ENCODE measurements around the gene PALM3. TPM values are rescaled to one million over a fixed set of nuclear protein-coding genes. Genes with fewer than 3 reads are reported as not detected.
A peak's percentile ranks its signal among the peaks of the same experiment; 100 is the strongest.
"Not testable (repeated sequence)": the region's sequence is repeated elsewhere in the genome, so short reads cannot be mapped to it uniquely, and the experiment has no call there.

The PALM3 gene
- total and polyA plus RNA-seq, 4 donors, result 1.7 to 27.3 (median 15.4) TPM

DNA sequence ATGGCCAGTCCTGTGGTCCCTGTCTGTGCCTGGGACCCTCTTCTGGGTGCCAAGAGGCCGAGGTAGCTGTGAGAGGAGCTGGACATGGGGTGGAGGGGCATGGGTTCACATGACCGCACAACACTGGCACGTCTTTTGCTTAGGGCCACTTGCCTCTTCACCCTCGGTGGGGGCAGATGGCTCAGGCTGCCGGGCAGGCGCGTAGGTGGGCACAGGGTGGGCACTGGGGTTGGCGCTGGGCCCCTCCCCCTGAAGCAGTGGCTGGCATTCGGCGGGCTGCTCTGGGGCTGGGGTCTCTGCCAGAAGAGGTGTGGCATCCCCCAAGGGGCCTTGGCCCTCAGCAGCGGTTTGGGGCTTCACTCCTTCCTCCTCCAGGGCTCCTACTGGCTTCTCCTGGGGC, 8.4 kb downstream of the PALM3 start:
- no peaks in the 10 kb centered on the region for H3K9me3 ChIP-seq (ENCODE audit: control insufficient read depth, insufficient read depth, low read length)
- WGBS (ENCODE audit: insufficient coverage), result 86% methylated on average over 10 of the region's 11 CpGs
- no peak for DNase-seq (ENCODE audit: low read depth in 4 of 6, low spot score in 6 of 6)
- H3K27me3 ChIP-seq (ENCODE audit: control insufficient read depth, insufficient read depth, low read length), result peaks cover 6% of the 10 kb centered on the region
- no peak overlapping the region for H3K27ac ChIP-seq (ENCODE audit: low read depth, low read length)
- no peak overlapping the region for H3K4me3 ChIP-seq (ENCODE audit: low read depth, low read length)
- peaks cover 17% of the 10 kb centered on the region for H3K4me1 ChIP-seq (ENCODE audit: control insufficient read depth, insufficient read depth, low read length)
- peaks cover 28% of the 10 kb centered on the region for H3K36me3 ChIP-seq (ENCODE audit: control insufficient read depth, insufficient read depth, low read length)

DNA sequence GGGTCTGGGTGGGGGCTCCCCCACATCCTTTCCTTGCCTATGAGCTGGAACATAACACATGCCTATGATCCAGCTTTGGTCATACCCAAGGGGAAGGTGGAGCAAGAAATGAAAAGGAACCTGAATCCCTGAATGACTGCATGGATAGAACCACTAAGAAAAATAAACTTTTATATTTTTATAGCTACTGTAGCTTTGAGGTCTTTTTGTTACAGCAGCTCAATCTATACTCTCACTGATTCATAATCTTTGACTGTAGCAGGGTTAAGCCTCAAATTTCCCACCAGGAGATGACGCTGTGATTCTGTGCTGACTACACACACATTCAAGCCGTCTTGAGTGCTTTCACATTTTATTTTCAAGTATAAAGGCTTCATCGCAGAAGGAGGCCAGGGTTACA, 8.8 kb downstream of the PALM3 start:
- Histone ChIP-seq H3K4me3 (ENCODE audit: low read depth, low read length) (no peak overlapping the region), H3K36me3 (ENCODE audit: control insufficient read depth, insufficient read depth, low read length) (peaks cover 28% of the 10 kb centered on the region), H3K27ac (ENCODE audit: low read depth, low read length) (no peak overlapping the region), H3K4me1 (ENCODE audit: control insufficient read depth, insufficient read depth, low read length) (peaks cover 12% of the 10 kb centered on the region), H3K27me3 (ENCODE audit: control insufficient read depth, insufficient read depth, low read length) (peaks cover 1% of the 10 kb centered on the region), H3K9me3 (ENCODE audit: control insufficient read depth, insufficient read depth, low read length) (no peaks in the 10 kb centered on the region)
- 80% methylated on average over 1 of the region's 3 CpGs for WGBS (ENCODE audit: insufficient coverage)
- DNase-seq (ENCODE audit: low read depth in 4 of 6, low spot score in 6 of 6), result no peak

DNA sequence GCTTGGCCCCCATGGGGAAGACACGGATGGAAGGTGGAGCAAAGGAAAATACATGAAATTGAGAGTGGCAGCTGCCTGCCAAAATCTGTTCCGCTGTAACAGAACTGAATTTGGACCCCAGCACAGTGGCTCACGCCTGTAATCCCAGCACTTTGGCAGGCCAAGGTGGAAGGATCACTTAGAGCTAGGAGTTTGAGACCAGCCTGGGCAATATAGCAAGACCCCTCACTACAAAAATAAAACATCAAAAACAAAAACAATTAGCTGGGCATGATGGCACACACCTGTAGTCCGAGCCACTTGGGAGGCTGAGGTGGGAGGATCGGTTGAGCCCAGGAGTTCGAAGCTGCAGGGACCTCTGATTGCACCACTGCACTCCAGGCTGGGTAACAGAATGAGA, 9.4 kb downstream of the PALM3 start:
- Histone ChIP-seq H3K27ac (ENCODE audit: low read depth, low read length) (no peak overlapping the region), H3K27me3 (ENCODE audit: control insufficient read depth, insufficient read depth, low read length) (no peaks in the 10 kb centered on the region), H3K4me3 (ENCODE audit: low read depth, low read length) (no peak overlapping the region), H3K4me1 (ENCODE audit: control insufficient read depth, insufficient read depth, low read length) (peaks cover 7% of the 10 kb centered on the region), H3K36me3 (ENCODE audit: control insufficient read depth, insufficient read depth, low read length) (peaks cover 28% of the 10 kb centered on the region), H3K9me3 (ENCODE audit: control insufficient read depth, insufficient read depth, low read length) (no peaks in the 10 kb centered on the region)
- 94% methylated on average over 2 of the region's 6 CpGs for WGBS (ENCODE audit: insufficient coverage)
- no peak for DNase-seq (ENCODE audit: low read depth in 4 of 6, low spot score in 6 of 6)

DNA sequence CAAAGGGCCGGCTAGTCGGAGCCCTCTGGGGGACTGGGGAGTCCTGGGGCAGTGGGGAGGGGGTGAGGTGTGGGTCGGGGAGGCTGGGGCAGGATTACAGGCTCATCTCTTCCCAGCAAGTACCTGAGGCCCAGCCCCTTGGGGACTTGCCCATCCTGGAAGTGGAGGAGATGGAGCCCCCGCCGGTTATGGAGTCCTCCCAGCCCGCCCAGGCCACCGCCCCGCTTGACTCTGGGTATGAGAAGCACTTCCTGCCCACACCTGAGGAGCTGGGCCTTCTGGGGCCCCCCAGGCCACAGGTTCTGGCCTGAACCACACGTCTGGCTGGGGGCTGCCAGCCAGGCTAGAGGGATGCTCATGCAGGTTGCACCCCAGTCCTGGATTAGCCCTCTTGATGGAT, 9.9 kb downstream of the PALM3 start:
- H3K36me3 ChIP-seq (ENCODE audit: control insufficient read depth, insufficient read depth, low read length), result peaks cover 28% of the 10 kb centered on the region
- no peaks in the 10 kb centered on the region for H3K9me3 ChIP-seq (ENCODE audit: control insufficient read depth, insufficient read depth, low read length)
- peaks cover 5% of the 10 kb centered on the region for H3K4me1 ChIP-seq (ENCODE audit: control insufficient read depth, insufficient read depth, low read length)
- no peak overlapping the region for H3K27ac ChIP-seq (ENCODE audit: low read depth, low read length)
- DNase-seq (ENCODE audit: low read depth in 4 of 6, low spot score in 6 of 6), result no peak
- no peaks in the 10 kb centered on the region for H3K27me3 ChIP-seq (ENCODE audit: control insufficient read depth, insufficient read depth, low read length)
- WGBS (ENCODE audit: insufficient coverage), result 77% methylated on average over 6 of the region's 9 CpGs
- no peak overlapping the region for H3K4me3 ChIP-seq (ENCODE audit: low read depth, low read length)

DNA sequence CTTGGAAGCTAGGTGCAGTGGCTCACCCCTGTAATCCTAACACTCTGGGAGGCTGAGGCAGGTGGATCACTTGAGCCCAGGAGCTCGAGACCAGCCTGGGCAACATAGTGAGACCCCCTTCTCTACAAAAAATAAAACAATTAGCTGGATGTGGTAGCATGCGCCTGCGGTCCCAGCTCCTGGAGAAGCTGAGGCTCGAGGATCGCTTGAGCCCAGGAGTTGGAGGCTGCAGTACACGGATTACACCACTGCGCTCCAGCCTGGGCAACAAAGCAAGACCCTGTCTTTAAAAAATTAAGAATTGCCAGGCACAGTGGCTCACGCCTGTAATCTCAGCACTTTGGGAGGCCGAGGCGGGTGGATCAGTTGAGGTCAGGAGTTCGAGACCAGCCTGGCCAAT, 10.9 kb downstream of the PALM3 start:
- peaks cover 33% of the 10 kb centered on the region for H3K36me3 ChIP-seq (ENCODE audit: control insufficient read depth, insufficient read depth, low read length)
- DNase-seq (ENCODE audit: low read depth in 4 of 6, low spot score in 6 of 6); H3K27me3 ChIP-seq (ENCODE audit: control insufficient read depth, insufficient read depth, low read length); H3K27ac ChIP-seq (ENCODE audit: low read depth, low read length); H3K4me1 ChIP-seq (ENCODE audit: control insufficient read depth, insufficient read depth, low read length); H3K4me3 ChIP-seq (ENCODE audit: low read depth, low read length); H3K9me3 ChIP-seq (ENCODE audit: control insufficient read depth, insufficient read depth, low read length): not testable (repeated sequence)
- WGBS (ENCODE audit: insufficient coverage), result 80% methylated on average over 7 of the region's 11 CpGs

DNA sequence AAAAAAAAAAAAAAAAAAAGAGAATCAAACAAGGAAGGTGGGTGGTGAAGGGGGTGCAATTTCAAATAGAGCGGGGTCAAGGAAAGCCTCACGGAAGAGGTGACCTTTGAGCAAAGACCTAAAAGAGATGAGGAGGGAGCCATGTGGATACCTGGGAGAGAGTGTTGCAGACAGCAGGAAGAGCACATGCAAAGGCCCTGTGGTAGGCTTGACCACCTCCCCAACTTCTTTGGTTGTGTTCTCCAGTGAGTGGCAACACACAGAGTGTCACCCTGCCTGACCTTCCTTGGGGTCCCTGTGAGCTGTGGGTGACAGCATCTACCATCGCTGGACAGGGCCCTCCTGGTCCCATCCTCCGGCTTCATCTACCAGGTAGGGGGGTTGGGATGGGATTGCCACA, 11.4 kb downstream of the PALM3 start:
- WGBS (ENCODE audit: insufficient coverage), result 100% methylated on average over 4 of the region's 4 CpGs
- no peaks in the 10 kb centered on the region for H3K27me3 ChIP-seq (ENCODE audit: control insufficient read depth, insufficient read depth, low read length)
- H3K27ac ChIP-seq (ENCODE audit: low read depth, low read length), result no peak overlapping the region
- H3K36me3 ChIP-seq (ENCODE audit: control insufficient read depth, insufficient read depth, low read length), result peaks cover 33% of the 10 kb centered on the region
- DNase-seq (ENCODE audit: low read depth in 4 of 6, low spot score in 6 of 6), result no peak
- H3K4me1 ChIP-seq (ENCODE audit: control insufficient read depth, insufficient read depth, low read length), result no peaks in the 10 kb centered on the region
- H3K4me3 ChIP-seq (ENCODE audit: low read depth, low read length), result no peak overlapping the region
- no peaks in the 10 kb centered on the region for H3K9me3 ChIP-seq (ENCODE audit: control insufficient read depth, insufficient read depth, low read length)

GRCh38 chr19:14048443-14049153, 13.3 kb downstream of the PALM3 start:
- Histone ChIP-seq H3K9me3 (ENCODE audit: control insufficient read depth, insufficient read depth, low read length) (no peaks in the 10 kb centered on the region), H3K4me3 (ENCODE audit: low read depth, low read length) (no peak overlapping the region), H3K4me1 (ENCODE audit: control insufficient read depth, insufficient read depth, low read length) (no peaks in the 10 kb centered on the region), H3K36me3 (ENCODE audit: control insufficient read depth, insufficient read depth, low read length) (peaks cover 27% of the 10 kb centered on the region), H3K27me3 (ENCODE audit: control insufficient read depth, insufficient read depth, low read length) (no peaks in the 10 kb centered on the region), H3K27ac (ENCODE audit: low read depth, low read length) (no peak overlapping the region)
- 71% methylated on average over 6 of the region's 8 CpGs for WGBS (ENCODE audit: insufficient coverage)
- DNase-seq (ENCODE audit: low read depth in 4 of 6, low spot score in 6 of 6), result no peak

DNA sequence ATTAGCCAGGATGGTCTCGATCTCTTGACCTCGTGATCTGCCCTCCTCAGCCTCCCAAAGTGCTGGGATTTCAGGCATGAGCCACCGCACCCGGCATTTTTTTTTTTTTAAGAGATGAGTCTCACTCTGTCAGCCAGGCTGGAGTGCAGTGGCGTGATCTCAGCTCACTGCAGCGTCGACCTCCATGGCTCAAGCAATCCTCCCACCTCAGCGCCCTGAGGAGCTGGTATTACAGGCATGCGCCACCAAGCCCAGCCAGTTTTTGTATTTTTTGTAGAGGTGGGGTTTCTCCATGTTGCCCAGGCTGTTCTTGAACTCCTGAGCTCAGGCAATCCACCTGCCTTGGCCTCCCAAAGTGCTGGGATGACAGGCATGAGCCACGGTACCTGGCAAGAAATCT, 14.0 kb downstream of the PALM3 start:
- 89% methylated on average over 4 of the region's 10 CpGs for WGBS (ENCODE audit: insufficient coverage)

DNA sequence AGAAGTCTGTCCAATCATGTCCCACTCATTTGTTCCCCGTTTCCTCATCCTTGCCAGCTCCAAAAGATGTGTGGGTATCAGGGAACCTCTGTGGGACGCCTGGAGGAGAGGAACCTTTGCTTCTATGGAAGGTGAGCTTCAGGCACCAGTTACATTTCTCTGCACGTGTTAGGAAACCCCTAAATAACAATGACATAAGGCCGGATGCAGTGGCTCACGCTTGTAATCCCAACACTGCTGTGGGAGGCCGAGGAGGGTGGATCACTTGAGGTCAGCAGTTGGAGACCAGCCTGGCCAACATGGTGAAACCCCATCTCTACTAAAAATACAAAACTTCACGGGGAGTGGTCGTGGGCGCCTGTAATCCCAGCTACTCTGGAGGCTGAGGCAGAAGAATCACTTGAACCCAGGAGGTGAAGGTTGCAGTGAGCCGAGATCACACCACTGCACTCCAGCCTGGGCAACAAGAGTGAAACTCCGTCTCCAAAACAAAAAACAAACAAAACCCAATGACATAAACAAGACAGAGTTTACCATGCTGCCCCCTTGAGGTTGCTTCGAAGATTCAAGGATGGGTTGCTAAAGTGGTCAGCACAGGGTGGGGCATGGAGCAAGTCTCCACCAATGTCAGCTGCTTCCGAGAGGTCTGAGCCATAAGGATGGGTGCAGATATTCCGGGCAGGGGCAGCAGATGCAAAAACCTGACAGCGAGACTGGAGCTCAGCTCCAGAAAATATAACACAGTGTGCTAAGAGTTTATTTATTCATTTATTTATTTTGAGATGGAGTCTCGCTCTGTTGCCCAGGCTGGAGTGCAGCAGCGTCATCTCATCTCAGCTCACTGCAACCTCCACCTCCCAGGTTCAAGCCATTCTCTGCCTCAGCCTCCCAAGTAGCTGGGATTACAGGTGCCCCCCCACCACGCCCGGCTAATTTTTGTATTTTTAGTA, 18.9 kb downstream of the PALM3 start:
- H3K9me3 ChIP-seq (ENCODE audit: control insufficient read depth, insufficient read depth, low read length); H3K4me1 ChIP-seq (ENCODE audit: control insufficient read depth, insufficient read depth, low read length); H3K27ac ChIP-seq (ENCODE audit: low read depth, low read length); H3K27me3 ChIP-seq (ENCODE audit: control insufficient read depth, insufficient read depth, low read length); H3K4me3 ChIP-seq (ENCODE audit: low read depth, low read length); H3K36me3 ChIP-seq (ENCODE audit: control insufficient read depth, insufficient read depth, low read length): not testable (repeated sequence)
- 59% methylated on average over 7 of the region's 19 CpGs for WGBS (ENCODE audit: insufficient coverage)
- peak in 3 of 6 donors; percentile 42 to 82 (median 78) for DNase-seq (ENCODE audit: low read depth in 4 of 6, low spot score in 6 of 6)

More for the DNA sequence above, 14.0 kb downstream of the PALM3 start:
- H3K4me3 ChIP-seq (ENCODE audit: low read depth, low read length); H3K27me3 ChIP-seq (ENCODE audit: control insufficient read depth, insufficient read depth, low read length); H3K27ac ChIP-seq (ENCODE audit: low read depth, low read length); H3K9me3 ChIP-seq (ENCODE audit: control insufficient read depth, insufficient read depth, low read length); H3K4me1 ChIP-seq (ENCODE audit: control insufficient read depth, insufficient read depth, low read length); DNase-seq (ENCODE audit: low read depth in 4 of 6, low spot score in 6 of 6): not testable (repeated sequence)
- H3K36me3 ChIP-seq (ENCODE audit: control insufficient read depth, insufficient read depth, low read length), result peaks cover 23% of the 10 kb centered on the region

Measured in spinal cord (tissue), 10 donors.